GM19395 (cell line): ENCODE data around the gene RASGEF1C.
"Not testable (repeated sequence)": the region's sequence is repeated elsewhere in the genome, so short reads cannot be mapped to it uniquely, and the experiment has no call there.

Experiments used
- ATAC-seq: cut with Tn5 transposase; IDR thresholded peaks from one replicate; pipeline ENCODE4 v1.9.1; 2021; ENCODE audit warnings: mild to moderate bottlenecking, moderate library complexity; ENCODE audit not compliant: unreplicated experiment

The RASGEF1C gene

GRCh38 chr5:180212363-180213255 is 3.6 kb upstream of the RASGEF1C start:
- ATAC-seq = no peak

- ATAC-seq = no peak
Observed at GRCh38 chr5:180211761-180212035, 2.7 kb upstream of the RASGEF1C start.

GRCh38 chr5:180210961-180211760 is 2.1 kb upstream of the RASGEF1C start:
- ATAC-seq = no peak

GRCh38 chr5:180210077-180210476 is 1.1 kb upstream of the RASGEF1C start:
- not testable (repeated sequence) for ATAC-seq

GRCh38 chr5:180208435-180209081 is 453 bp downstream of the RASGEF1C start:
- no peak for ATAC-seq

GRCh38 chr5:180208038-180208434 is 975 bp downstream of the RASGEF1C start:
- no peak for ATAC-seq

DNA sequence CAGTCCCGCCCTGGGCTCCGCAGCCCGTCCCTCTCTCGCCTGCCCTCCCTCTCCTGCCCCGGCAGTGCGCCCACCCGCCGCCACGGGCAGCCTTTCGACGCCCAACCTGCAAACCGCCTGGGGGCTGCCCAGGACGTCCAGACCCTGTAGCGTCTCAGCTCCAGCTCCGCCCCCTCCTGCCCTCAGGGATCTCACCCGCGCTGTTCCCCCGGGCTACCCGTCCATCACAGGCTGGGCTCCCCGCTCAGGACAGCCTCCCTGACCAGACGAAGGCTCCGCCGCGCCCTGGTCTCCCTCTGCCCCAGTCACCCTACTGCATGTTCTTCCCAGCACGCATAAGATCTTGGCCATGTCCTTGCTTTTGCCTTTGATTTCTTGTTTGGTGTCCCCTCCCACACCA is 1.4 kb downstream of the RASGEF1C start:
- ATAC-seq = no peak

- ATAC-seq = no peak
Observed at GRCh38 chr5:180206993-180207392, 2.0 kb downstream of the RASGEF1C start.

DNA sequence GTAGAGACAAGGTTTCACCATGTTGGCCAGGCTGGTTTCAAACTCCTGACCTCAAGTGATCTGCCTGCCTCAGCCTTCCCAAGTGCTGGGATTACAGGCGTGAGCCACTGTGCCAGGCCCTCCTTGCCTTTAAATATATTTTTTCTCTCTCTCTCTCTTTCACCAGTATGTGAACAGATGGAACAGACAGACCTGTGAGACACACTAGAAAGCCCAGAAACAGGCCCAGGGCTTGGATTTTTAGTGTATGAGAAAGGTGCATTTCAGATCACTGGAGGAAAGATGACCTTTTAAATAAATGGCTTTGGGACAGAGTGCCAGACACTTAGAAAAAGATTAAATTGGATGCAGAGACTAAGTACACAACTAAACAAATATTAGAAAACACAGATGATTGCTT is 3.1 kb downstream of the RASGEF1C start:
- no peak for ATAC-seq

DNA sequence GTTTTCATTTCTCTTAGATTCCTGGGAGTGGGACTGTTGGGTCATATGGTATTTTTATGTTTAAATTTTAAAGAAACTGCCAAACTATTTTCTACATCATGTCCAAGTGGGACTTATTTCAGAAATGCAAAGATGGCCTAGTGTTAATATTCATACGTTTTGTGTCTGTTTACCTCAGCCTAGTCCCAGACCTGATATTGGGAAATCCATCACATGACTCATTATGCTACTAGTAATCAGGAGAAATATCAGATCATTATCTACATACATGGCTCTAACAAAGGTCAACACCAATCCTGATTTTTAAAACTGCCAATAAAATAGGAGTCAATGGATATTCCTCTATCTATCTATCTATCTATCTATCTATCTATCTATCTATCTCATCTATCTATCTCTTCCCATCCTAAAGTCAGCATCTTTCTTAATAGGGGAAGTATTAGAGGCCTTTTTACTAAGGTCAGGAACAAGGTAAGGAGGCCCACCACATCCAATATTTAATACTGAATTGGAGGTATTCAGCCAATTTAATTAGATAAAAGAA is 4.7 kb downstream of the RASGEF1C start:
- no peak for ATAC-seq

GRCh38 chr5:180202939-180203573 is 6.0 kb downstream of the RASGEF1C start:
- no peak for ATAC-seq

GRCh38 chr5:180201051-180201987 is 7.7 kb downstream of the RASGEF1C start:
- ATAC-seq = no peak

DNA sequence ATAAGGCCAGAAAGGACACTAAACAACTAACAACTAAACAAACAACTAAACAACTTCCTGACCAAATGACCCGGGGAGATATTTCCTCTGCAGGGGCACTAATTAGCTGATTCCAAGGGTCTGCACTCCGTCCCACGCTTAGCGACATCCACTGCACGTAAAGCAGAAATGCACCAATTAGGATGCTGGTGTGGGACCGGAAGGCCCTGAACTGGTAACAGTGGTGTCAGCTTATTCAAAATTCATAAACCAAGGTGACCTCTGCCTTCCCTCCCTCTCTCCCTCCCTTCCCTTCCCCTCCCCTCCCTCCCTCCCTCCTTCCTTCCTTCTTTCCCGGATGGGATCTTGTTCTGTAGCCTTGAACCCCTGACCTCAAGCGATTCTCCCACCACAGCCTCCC is 9.6 kb downstream of the RASGEF1C start:
- no peak for ATAC-seq

DNA sequence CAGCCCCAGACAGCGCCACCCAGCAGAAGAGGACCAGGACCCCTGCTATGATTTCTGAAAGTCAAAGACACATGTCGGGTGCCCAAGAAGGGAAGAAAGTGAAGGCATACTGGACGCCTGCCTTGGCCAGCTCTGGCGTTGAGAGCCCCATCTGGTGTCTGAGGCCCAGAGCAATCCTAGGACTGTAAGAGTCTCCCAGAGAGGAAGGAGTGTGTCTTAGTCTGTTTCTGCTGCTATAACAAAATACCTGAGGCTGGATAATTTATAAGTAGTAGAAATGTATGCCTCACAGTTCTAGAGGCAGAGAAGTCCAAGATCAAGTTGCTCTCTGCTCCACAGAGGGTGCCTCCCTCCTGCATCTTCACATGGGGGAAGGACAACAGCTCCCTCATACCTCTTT is 10.8 kb downstream of the RASGEF1C start:
- ATAC-seq = no peak

DNA sequence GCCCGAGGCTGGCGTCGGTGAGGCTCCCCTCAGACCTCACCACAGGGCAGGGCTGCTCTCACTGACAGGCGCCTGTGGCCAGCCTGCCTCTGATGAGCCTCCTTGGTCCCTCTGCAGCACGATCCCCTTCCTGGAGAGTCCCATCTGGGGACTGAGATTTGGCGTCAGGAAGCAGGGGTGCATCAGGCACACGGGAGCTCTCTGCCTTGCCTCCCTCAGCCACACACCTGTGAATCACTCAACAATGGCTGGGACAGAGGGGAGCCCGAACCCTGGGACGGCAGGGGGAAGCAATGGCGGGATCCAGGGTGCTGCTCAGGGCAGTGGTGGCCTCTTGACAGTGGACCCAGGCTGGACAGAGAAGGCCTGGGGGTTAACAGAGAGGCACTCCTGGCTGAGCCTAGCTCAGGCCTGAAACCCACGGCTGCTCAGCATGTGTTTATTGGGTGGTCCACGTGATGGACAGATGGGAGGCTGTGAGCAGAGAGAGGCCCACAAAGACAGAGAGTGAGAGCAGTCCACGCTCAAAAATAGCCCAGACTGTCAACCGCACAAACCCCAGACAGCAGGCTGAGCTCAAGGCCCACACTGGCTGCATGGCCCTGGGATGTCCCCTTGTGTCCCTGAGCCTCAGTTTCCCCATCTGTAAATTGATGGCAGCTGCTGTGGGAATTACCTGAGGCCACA is 11.9 kb downstream of the RASGEF1C start:
- no peak for ATAC-seq

- no peak for ATAC-seq
Observed at GRCh38 chr5:180194410-180195345, 14.3 kb downstream of the RASGEF1C start.

DNA sequence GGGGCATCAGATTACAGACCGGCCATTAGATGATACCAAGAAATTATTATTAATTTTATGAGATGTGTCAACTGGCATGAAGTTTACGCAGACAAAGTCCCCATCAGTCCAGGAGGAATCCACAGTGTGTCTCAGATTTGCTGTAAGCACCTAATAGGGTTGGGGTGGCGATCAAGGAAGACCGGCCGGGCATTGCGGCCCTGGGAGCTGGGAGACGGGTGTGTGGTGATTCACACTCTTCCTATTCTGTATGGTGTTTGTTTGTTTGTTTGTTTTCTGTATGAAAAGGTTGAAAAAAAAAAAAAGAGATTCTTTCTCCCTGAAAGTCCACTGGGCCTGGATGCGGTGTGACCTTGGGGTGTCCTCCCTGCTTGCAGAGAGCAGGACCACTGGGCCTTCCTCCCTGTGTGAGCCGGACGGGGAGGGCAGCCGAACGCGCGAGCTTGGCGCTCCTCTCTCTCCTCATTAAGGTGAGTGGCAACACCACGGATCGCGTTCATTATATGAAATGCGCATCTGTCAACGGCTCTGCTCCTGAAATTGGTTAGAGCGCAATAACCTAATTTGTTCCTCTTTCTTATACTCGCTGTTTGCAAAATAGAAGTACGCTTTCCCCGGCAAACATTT is 15.1 kb downstream of the RASGEF1C start:
- no peak for ATAC-seq

DNA sequence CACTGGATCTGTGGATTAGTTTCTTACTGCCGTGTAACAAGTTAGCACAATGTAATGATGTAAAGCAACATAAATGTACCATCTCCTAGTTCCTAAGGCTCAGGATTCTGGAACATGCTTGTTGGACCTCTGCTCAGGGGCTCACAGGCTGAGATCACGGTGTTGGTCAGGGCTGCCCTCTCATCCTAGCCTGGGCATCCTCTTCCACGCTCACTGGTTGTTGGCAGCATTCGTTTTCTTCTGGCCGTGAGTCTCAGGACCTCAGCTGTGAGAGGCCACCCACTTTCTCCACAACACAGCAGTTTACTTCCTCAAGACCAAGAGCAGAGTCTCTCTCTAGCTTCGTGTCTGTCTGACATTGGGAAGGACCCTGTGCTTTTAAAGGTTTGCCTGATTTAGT is 17.3 kb downstream of the RASGEF1C start:
- no peak for ATAC-seq
